Islet precursor cell (in vitro differentiated cells): ENCODE measurements around the gene ACAT2.
A peak's percentile ranks its signal among the peaks of the same experiment; 100 is the strongest.
"Not testable (repeated sequence)": the region's sequence is repeated elsewhere in the genome, so short reads cannot be mapped to it uniquely, and the experiment has no call there.

ENCODE experiments used
- DNase-seq: peaks from one replicate; pipeline ENCODE4 v3.0.0-alpha.2; 2018

Gene ACAT2

DNA sequence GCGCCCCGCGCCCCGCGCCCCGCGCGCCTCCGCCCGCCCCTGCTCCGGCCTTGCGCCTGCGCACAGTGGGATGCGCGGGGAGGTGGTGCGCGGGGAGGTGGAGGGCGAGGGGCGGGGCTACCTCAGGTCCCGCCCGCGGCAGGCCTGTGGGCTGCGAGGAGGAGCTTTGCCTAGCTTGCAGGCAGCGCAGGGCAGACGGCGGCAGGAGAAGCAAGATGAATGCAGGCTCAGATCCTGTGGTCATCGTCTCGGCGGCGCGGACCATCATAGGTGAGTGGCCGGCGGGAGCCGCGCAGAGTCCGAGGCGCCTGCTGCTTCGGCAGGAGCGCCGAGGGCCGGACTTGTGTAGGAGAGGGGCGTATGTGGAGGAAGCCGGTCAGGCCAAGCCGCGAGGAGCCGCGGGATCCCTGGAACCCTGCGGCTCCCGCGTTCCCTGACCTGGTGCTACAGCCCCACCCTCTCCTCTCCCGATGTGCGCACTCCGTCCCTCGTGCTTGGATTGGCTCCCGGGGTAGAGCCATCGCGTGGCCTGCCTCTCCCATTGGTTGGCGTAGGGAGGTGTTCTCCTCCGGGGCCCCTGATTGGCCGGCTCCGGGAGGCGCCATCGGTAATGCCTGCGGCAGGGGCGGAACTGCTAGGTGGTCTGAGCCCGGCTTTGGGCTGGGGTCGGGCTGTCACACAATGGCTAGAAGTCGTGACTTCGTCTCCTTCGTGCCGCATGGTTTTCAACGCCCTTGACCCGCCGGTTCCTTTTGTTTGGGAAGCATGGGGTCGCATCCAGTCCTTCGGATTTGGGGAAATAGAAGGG, at the start of gene ACAT2:
Gene ACAT2 (plus strand): TSS at position 173 of the 808 bp plus-strand sequence. CDS start 43 bp downstream, at position 216.
- DNase-seq: peak; percentile 98

DNA sequence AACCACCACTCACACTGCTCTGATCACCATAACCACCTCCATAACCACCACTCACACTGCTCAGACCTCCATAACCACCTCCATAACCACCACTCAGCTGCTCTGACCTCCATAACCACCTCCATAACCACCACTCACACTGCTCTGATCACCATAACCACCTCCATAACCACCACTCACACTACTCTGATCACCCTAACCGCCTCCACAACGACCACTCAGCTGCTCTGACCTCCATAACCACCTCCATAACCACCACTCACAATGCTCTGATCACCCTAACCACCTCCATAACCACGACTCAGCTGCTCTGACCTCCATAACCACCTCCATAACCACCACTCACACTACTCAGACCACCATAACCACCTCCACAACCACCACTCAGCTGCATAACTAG, 49.5 kb upstream of the ACAT2 start:
- not testable (repeated sequence) for DNase-seq

DNA sequence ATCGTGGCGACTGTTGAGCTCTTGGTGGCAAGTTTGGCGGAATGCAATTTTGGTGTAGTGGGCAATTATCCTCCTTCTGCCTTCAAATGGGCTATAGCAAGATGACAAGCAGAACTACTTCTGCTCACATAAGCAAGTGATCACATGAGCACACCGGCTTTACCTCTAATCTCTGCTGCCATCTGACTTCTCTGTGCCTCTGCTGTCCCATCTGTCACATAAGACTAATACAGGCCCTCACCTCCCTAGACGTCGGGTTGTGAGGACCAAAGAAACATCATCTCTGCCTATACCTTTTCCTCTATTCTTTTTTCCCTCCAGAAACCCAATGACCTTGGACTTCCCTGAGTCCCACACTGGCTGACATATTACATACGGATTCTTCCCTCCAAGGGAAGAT, 47.9 kb upstream of the ACAT2 start:
- DNase-seq: no peak

DNA sequence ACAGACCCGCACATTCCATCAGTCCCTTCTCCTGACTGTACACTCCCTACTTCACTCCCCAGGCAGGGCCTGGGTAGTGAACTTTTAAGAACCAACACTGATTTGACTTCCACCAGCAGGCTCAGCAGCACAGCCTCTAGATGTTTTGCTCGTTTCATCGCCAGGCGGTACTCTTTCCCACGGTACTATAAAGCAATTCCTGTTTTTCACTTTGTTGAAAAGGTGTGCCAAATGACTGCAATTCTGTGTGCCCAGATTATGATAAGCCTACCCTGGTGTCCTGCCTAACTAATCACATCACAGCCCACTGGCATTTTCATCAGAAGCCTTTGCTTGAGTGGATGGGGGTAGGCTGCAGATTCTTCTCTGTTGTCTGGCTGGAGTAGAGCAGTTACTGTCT, 47.4 kb upstream of the ACAT2 start:
- DNase-seq: no peak

DNA sequence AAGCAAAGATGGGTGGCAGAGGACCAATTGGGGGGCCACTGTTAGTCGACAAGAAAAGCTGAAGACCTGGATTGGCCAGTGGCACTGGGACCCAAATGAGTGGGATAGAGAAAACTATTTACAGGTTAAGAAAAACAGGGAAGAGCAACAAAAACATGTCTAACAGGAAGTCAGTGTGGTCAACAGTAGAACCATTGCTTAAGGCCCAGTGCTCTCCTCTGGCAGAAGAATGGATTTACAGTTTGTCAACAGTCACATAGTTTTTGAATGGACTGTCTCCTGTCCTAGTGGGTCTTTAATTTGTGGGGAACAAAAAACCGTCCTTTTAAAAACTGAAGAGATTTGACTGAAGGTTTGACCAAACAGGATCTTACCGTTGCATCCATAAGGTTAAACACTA, 46.7 kb upstream of the ACAT2 start:
- DNase-seq: no peak

DNA sequence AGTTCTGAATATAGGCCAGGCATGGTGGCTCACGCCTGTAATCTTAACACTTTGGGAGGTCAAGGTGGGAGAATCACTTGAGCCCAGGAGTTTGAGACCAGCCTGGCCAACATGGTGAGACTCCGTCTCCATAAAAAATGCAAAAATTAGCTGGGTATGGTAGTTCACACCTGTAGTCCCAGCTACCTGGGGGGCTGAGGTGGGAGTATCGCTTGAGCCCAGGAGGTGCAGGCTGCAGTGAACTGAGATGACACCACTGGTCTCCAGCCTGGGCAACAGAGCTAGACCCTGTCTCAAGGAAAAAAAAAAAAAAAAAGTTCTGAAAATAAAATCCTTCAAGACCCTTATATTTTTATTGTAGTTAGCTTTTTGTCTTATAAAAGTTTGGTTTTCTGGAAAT, 46.2 kb upstream of the ACAT2 start:
- DNase-seq: no peak

DNA sequence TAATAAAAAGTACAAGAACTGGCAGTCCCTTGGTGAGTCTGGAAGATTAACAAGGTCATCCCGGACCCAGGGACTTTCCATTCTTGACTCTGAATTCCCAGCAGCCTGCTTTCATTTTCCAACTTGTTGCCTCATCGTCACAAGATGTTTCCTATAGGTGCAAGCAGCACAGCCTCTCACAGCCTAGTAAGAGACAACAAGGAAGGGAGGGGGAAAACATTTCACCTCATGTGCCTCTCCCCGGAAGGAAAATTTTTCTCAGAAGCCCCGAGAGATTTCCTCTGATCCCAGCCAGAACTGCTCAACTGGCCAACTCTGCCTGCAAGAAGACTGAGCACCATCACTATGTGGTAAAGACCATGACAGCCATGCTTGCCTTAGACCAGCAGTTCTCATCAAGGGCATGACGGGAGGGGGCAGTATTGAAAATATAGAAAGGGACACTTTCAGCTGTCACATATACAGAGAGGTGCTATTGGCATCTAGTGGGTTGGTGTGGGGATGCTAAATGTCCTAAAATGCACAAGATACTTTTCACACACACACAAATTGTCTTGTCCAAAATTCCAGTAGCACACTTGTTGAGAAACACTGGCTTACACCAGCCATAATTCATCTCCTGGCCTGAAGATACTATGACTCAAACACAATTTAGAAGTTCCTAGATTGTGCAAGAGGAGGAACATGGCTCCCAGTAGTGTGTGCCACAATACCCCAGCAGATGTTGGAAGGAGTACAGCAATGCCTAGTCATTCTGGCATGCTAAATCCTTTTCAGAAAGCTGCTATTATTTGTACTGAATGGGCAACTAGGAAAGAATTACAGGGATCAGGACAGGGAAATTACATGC, 45.4 kb upstream of the ACAT2 start:
- no peak for DNase-seq

DNA sequence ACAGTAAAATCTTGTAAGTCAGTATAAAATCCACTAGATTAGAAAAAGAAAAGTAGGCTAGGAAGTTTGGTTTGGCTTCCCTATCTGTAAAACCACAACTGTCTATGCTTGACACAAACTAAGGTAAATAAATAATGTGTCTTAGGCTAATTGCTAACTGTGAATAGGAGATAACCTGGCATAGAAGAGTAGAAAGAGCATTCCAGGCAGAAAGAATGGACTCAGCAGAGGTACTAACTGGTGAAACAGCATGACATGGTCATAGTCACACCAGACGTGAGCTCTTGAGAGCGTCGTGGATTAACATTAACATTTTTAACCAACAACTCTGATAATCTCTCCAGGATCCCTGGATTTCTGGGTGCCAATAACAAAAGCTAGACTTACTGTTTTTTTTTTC, 43.2 kb upstream of the ACAT2 start:
- no peak for DNase-seq

DNA sequence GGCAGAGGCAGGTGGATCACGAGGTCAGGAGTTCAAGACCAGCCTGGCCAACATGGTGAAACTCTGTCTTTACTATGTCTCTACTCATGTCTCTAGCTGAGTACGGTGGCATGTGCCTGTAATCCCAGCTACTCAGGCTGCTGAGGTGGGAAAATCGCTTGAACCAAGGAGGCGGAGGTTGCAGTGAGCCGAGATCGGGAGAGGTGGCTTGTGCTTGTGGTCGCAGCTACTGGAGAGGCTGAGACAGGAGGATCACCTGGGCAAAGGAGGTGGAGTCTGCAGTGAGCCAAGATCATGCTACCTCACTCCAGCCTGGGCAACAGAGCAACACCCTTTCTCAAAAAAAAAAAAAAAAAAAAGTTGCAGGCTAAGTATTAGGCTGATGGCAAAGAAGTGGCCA, 42.6 kb upstream of the ACAT2 start:
- no peak for DNase-seq

DNA sequence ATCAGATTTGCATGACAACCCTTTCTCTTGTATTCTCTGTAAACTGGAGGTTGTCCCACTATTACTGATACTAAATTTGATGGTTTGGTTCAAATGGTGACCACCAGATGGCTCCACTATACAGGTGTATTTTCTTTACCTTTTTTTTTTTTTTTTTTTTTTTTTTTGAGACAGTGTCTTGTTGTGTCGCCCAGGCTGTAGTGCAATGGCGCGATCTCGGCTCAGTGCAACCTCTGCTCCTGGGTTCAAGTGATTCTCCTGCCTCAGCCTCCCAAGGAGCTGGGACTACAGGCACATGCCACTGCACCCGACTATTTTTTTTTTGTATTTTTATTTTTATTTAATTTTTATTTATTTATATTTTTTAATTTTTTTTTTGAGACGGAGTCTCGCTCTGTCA, 41.1 kb upstream of the ACAT2 start:
- no peak for DNase-seq

DNA sequence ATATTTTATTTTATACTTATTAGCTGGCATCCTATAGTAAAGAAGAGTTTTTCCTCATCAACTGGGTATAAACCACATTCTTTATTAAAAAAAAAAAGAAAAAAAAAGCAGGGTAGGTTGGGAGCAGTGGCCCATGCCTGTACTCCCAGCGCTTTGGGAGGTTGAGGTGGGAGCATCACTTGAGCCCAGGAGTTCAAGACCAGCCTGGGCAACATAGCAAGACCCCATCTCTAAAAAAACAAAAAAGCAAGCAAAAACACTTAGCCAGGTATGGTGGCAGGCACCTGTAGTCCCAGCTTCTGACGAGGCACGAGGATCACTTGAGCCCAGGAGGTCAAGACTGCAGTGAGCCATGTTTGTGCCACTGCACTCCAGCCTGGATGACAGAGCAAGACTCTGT, 39.9 kb upstream of the ACAT2 start:
- not testable (repeated sequence) for DNase-seq

DNA sequence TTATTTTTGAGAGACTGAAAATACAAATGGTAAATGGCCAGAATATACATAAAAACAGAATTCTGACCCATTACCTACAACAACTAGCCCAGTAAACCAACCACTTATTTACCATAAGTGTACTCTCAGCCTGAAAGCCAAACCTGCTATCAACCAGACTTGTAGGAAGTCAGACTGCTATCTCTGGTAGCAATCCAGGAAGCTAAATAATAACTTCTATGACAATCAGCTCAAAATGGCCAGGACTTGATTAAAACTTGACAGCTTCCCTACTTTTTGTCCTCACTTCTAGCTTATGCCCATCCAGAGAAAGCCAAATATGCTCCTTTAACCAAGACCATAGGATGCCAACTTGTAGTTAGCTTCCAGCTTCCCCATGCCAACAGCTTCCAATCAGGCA, 39.2 kb upstream of the ACAT2 start:
- DNase-seq: no peak

DNA sequence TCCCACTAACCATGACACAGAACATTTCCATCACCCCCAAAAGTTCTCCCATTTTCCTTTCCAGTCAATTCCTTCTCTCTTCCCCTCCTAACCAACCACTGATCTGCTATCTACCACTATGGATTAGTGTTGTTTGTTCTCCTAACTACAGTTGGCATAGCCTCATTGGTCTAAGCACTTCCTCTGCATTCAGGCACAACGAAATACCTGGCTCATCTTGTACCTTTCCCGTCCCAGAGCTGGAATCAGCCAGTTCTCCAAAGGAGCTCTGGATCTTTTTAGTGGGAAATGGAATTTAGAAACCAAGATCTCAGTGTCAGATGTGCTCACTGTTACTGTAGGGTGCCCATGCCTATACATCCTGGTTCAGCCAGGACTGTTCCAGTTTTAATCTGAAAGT, 38.6 kb upstream of the ACAT2 start:
- no peak for DNase-seq

DNA sequence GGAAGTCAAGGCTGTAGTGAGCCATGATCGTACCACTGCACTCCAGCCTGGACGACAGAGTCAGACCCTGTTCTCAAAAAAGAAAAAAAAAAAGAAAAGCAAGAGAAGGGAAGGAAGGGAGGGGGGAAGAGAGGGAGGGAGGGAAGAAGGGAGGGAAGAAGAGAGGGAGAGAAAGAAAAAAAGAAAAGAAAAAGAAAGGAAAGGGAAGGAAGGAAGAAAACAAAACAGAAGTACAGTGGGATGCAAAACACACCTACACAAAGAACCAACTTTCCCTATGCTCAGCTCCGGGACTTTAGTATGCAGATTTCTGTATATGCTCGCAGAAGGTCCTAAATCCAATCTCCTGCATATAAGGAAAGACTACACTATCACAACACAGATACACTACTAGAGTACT, 37.1 kb upstream of the ACAT2 start:
- DNase-seq: no peak

DNA sequence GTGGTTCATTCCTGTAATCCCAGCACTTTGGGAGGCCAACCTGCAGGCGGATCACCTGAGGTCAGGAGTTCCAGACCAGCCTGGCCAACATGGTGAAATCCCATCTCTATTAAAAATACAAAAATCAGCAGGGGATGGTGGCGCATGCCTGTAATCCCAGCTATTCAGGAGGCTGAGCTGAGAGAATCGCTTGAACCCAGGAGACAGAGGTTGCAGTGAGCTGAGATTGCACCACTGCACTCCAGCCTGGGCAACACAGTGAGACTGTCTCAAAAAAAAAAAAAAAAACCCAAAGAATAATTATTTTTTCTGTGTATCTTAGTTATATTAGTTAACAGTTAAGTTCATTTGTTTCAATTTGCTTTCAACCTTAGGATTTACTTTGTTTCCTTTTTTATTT, 36.6 kb upstream of the ACAT2 start:
- DNase-seq: not testable (repeated sequence)

DNA sequence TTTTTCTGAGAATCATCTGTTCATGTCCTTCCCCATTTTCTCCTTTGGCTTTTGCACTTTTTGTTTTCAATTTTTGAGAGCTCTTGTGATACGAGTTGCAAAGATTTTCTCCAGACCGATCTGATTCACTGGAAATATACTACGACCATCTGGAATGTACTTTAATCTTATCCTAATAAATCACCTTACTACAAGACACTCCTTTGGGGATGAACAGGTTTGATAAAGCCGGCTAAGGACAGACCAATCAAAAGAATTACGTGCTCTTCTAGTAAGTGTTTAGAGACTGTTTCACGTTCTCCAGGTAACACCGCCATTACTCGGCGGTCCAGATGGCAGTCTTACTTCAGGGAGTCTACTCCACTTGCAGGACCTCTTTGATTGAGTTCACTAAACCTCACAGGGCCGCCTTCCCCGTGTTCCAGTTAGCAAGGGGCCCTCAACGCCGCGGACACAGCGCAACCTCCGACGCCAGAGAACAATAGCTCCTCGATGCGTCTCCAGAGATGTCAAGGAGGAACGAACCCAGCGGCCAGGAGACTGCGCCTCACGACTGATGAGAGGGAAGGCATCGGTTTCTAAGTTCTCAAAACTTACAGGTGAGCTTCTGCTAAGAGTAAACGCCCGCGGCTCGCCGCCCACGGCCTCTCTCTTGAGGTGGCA, 35.5 kb upstream of the ACAT2 start:
- DNase-seq: no peak

DNA sequence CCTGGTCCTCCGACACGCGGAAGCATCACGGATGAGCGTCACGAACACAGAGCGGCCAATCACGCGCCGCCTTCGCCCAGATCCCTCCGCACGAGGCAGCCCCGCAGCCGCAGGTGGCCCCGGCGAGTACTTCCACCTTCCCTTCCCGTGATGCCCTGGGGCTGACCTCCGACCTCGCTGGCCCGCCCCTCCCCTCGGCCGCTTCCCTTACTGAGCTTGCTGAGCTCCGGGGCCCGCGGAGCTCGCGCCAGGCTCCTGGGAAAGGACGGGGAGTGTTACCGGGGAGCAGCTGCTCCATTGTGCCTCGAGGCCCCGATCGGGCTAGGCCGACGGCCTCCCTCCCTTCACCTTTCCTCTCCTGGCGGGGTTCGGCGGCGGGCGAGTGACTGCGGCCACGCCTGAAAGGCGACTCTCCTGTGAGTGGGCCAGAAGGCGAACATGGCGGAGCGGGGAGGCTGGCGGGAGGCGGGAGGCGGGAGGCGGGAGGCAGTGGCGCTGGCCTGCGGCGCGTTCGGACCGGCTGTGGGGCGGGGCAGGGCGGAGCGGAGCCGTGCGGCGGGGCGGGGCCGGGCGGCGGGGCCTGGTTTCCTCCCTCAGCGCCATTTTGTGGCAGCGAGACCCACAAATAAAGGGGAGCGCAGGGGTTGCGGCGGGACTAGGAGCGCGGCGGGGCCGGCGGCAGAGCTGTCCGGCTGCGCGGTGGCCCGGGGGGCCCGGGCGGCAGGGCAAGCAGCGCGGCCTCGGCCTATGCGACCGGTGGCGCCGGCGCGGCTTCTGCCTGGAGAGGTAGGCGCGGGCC, 34.7 kb upstream of the ACAT2 start, which contains the start of gene WTAP:
Gene WTAP (plus strand): TSS at position 589 of the 799 bp plus-strand sequence. CDS start 8,760 bp downstream, outside the sequence.
- DNase-seq: peak; percentile 98

DNA sequence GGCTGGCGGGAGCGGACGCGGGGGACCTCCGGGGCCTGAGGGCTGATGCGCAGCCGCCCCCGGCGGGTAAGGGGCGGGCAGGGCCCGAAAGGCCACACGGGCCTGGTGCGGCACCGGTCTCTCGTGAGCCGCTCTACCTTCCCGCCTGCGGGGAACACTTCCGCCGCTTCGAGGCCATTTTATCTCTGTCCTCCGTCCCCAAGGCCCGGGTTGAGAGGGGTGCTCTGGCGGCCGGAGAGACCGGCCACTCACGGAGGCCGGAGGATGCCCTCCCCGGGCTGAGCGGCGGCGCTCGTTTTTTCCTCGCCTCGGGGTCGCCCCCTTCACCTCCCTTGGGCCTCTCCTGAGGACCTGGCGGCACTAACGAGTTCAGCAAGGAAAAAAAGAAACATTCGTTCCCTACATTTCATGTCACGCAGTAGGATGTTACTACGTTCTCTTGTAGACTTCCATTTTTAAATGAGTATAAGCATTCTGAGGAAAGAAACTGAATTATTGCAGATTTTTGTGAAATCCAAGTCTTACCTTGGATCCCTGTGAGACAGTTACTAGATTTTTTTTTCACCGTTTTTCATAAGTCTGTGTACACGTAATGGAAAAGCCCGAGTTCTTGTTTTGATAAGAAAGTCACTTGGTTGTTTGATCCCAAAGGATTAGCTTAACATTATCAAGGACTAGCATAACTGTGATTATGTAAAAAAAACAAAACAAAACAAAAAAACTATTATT, 34.0 kb upstream of the ACAT2 start:
- DNase-seq: no peak

DNA sequence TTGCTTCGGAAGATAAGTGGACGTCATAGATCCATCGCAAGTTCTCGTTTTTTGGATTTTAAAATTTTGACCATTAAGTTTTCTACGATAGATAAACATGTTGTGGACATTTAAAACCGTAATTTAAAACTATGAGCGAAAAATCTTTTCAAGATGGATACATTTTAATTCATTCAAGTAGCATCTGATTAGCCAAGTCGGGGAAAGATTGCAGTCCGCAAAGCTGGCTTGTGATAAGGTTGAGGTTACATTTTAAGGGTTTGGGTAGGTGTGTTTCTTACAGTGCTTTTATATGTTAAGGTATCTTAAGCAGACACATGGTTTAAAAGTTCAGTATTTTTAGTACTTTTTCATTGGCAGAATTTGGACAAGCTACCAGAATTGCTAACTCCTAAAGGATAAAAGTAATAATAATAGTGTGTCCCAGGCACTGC, 33.3 kb upstream of the ACAT2 start:
- no peak for DNase-seq

DNA sequence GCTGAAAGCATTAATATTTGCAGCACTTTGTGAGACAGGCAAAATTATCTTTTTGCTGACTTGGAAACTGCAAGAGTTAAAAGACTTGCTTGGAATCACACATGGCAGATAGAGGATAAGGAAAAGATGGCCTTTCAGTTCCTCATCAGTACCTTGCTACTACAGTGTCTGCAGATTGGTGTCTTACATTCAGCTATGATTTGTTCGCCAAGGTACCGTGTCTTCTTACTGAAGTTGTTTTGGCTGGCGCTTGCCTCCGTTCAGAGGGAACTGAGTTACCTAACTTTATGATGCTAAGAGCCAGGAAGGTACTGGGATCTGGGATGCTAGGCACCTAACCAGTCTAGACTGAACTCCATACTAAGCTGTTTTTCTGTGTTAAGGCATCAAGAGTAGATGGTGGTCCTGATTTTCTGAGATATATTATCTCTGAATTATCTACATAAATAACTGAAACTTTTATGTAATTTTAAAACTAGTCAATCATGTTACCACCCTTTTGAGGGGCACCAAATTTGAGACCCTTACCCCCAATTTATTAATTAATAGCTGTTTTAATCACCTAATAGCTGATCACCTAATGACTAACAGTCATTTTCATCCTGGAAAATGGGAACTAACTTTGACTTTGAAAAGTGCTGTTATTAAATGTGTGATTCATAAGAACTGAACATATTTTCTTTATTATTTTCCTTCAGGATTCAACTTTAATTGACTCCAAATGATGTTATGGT, 32.1 kb upstream of the ACAT2 start:
- no peak for DNase-seq

DNA sequence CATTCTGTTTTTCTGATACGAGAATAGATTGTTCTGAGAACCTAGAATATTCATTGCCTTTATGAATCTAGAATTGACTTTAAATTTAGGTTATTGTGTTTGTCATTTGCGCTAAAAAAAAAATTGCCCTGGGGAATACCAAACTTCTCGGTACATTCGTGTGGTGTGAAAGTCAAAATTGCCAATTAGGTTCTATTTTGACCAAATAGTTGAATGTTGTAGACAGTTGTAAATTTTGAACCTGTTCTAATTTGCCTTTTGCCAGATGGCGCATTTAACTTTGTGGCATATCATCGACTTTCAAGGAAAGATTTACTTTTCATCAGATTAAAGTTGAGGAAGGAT, 31.5 kb upstream of the ACAT2 start:
- DNase-seq: no peak
